ENCODE results near the gene GPD1.

GPD1 gene

GRCh38 chr12:50123203-50123602 lies 19.4 kb downstream of the GPD1 start:
- TF ChIP-seq CTCF (IDR thresholded peaks at IDR 0.05; ENCODE audit: poor library complexity, severe bottlenecking), result no peak
- peaks cover 23% of the 10 kb centered on the region; the same call in 1 of the 2 replicates for H3K36me3 ChIP-seq (ENCODE audit: low read depth)
- DNase-seq (ENCODE audit: low spot score), result no peak
- no peak overlapping the region for H3K4me3 ChIP-seq (ENCODE audit: severe bottlenecking)
- H3K4me1 ChIP-seq (ENCODE audit: insufficient read depth, poor library complexity, severe bottlenecking), result no peaks in the 10 kb centered on the region
- H3K27me3 ChIP-seq (ENCODE audit: insufficient read depth, poor library complexity, severe bottlenecking), result no peaks in the 10 kb centered on the region
- H3K27ac ChIP-seq (ENCODE audit: poor library complexity, severe bottlenecking), result no peak overlapping the region
- no peaks in the 10 kb centered on the region for H3K9me3 ChIP-seq (ENCODE audit: severe bottlenecking)
- ATAC-seq (ENCODE audit: low read depth), result no peak

GRCh38 chr12:50127546-50127945 lies 23.7 kb downstream of the GPD1 start:
- peaks cover 41% of the 10 kb centered on the region for H3K36me3 ChIP-seq (ENCODE audit: low read depth)
- DNase-seq (ENCODE audit: low spot score) (no peak), ATAC-seq (ENCODE audit: low read depth) (peak; percentile 33; the same call in 1 of the 3 replicates)
- H3K27me3 ChIP-seq (ENCODE audit: insufficient read depth, poor library complexity, severe bottlenecking), result no peaks in the 10 kb centered on the region
- no peak overlapping the region for H3K27ac ChIP-seq (ENCODE audit: poor library complexity, severe bottlenecking)
- no peak overlapping the region for H3K4me3 ChIP-seq (ENCODE audit: severe bottlenecking)
- TF ChIP-seq CTCF (IDR thresholded peaks at IDR 0.05; ENCODE audit: poor library complexity, severe bottlenecking), result no peak
- no peaks in the 10 kb centered on the region for H3K4me1 ChIP-seq (ENCODE audit: insufficient read depth, poor library complexity, severe bottlenecking)
- H3K9me3 ChIP-seq (ENCODE audit: severe bottlenecking), result no peaks in the 10 kb centered on the region

GRCh38 chr12:50129290-50129689 lies 25.5 kb downstream of the GPD1 start:
- H3K4me1 ChIP-seq (ENCODE audit: insufficient read depth, poor library complexity, severe bottlenecking), result no peaks in the 10 kb centered on the region
- DNase-seq (ENCODE audit: low spot score), result no peak
- H3K36me3 ChIP-seq (ENCODE audit: low read depth), result peaks cover 56% of the 10 kb centered on the region
- no peaks in the 10 kb centered on the region for H3K9me3 ChIP-seq (ENCODE audit: severe bottlenecking)
- TF ChIP-seq CTCF (IDR thresholded peaks at IDR 0.05; ENCODE audit: poor library complexity, severe bottlenecking), result no peak
- no peak overlapping the region for H3K27ac ChIP-seq (ENCODE audit: poor library complexity, severe bottlenecking)
- no peak overlapping the region for H3K4me3 ChIP-seq (ENCODE audit: severe bottlenecking)
- no peaks in the 10 kb centered on the region for H3K27me3 ChIP-seq (ENCODE audit: insufficient read depth, poor library complexity, severe bottlenecking)
- ATAC-seq (ENCODE audit: low read depth), result no peak

GRCh38 chr12:50132505-50133135 lies 28.8 kb downstream of the GPD1 start:
- H3K36me3 ChIP-seq (ENCODE audit: low read depth), result peaks cover 73% of the 10 kb centered on the region

More at GRCh38 chr12:50132505-50133135, 28.8 kb downstream of the GPD1 start:
- Histone ChIP-seq H3K27ac (ENCODE audit: poor library complexity, severe bottlenecking) (no peak overlapping the region), H3K9me3 (ENCODE audit: severe bottlenecking) (no peaks in the 10 kb centered on the region), H3K27me3 (ENCODE audit: insufficient read depth, poor library complexity, severe bottlenecking) (no peaks in the 10 kb centered on the region), H3K4me1 (ENCODE audit: insufficient read depth, poor library complexity, severe bottlenecking) (no peaks in the 10 kb centered on the region), H3K4me3 (ENCODE audit: severe bottlenecking) (no peak overlapping the region)
- peak; percentile 57 for TF ChIP-seq CTCF (IDR thresholded peaks at IDR 0.05; ENCODE audit: poor library complexity, severe bottlenecking)
- ATAC-seq (ENCODE audit: low read depth) (no peak), DNase-seq (ENCODE audit: low spot score) (no peak)
